NCI-H2029 treated with DMSO at 0.1 percent for 48 hours (cell line): ENCODE data around the gene SPON2.
A peak's percentile ranks its signal among the peaks of the same experiment; 100 is the strongest.

ENCODE experiments used
- DNase-seq: peaks from one replicate; lab custom pipeline; 2025; lab: John Stamatoyannopoulos, UW

The SPON2 gene

DNA sequence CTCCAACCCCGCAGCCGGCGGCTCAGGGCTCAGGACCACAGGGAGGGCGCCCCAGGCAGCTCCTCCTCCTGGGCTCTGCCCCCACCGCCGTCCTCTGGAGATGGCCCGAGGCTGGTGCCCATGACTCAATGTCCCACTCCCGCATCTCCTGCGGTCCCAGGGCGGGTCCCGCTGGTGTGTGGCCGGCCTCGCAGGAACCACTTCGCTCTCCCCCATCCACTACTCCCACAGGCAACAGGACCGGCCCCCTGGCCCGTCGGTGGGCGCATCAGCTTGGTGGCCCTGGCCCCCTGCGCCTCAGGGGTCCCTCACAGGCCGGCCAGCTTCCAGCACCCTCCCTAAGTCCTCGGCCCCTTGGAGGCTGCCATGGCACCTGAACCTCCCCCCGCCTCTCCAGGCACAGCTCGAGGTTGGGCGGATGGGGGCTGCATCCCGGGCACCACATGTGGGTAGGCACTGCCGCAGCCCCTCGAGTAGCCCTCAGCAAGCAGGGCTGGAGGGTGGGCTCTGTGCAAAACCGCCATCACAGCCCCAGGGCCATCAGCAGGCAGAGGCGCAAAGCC lies 22.8 kb upstream of the SPON2 start:
- no peak for DNase-seq

- no peak for DNase-seq
These were observed 21.9 kb upstream of the SPON2 start for GRCh38 chr4:1194010-1194900.

DNA sequence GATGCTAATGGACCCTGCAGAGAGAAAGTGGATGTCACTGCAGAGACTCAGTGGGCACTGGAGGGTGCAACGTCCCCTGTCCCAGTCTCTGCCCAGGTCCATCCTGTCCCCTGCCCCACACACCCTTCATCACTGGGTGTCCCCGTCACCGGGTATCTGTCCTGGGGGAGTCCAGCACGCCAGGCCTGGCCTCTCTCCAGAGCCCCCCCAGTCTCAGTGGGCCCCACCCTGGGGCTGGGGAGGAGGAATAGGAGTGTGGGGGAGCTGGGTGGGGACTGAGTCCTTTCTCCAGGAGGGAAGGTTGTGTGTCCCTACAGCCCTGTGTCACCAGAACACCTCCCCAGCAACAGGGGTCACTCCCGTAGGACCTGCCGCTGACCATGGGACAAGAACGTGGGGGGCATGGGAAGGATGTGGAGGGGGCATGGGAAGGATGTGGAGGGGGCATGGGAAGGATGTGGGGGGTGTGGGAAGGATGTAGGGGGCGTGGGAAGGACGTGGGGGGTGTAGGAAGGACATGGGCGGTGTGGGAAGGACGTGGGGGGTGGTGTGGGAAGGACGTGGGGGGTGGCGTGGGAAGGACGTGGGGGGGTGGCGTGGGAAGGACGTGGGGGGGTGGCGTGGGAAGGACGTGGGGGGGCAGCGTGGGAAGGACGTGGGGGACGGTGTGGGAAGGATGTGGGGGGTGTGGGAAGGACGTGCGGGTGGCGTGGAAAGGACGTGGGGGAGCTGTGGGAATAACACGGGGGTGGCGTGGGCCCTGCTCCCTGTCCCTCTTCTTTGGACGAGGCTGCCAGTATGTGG lies 21.0 kb upstream of the SPON2 start:
- no peak for DNase-seq

DNA sequence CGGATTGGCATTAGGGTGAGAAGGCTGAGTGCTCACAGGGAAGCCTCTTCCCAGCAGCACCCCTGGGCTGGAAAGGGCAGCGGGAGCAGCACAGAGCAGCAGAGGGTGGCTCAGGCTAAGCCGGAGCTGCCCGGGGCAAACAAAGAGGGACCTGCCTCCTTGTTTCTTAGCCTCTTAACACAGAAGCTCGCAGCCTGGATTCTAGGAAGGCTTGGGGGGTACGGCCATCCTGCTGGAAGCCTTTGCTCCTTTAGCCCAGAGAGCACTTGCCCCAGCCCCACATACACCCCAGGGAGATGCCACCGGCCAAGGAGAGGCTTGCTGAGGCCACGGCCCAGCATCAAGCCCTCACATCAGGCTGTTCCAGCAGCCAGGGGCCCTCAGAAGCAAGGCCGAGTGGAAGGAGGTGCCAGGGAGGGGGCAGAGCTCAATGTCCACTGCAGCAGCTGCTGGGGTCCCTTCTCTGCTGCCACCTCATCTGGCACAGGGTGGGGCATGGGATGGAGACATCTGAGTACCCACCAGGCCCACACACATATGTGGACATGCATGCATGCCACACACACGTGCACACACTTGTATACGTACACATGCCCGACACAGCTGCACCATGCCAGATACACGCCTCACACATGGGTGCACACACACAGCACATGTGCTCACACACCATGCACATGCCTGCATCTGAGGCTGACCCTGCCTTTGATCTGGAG lies 20.3 kb upstream of the SPON2 start:
- no peak for DNase-seq

DNA sequence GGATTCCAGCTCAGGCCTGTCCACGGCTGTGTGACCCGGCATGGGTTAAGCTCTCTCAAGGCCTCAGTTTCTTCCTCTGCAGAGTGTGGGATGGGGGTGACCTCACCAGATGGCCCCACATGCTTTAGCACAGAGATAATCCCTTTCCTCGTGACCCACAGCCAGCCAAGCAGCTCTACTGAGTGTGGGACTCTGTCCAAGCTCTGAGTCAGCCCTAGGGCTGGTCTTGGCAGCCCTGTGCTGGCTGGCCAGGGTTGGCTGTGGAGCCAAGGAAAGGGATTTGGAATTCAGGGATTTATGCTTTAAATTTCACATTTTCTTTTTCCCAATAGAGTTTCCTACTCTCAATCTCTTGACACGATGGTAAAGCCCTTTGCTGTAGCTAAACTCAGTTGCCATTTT lies 19.7 kb upstream of the SPON2 start:
- DNase-seq, result peak; percentile 6

DNA sequence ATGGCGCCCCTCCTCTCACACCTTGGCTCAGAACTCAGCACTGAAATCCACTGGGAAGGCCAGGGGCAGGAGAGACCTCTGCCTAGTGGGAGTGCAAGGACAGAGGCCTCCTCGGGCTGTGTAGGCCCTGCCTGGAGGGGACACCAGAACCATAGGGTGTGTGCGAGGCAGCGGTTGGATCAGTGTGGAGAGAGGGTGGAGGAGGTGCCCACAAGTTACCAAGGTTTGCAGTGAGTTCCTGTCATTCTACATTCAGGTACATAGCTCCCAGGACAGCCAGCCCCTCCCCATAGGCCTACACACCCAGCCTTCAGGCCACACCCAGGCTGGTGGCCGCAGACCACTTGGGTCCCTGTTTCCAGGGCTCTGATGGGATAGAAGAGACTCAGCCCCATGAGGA lies 19.2 kb upstream of the SPON2 start:
- DNase-seq, result no peak

- no peak for DNase-seq
These were observed 14.8 kb upstream of the SPON2 start for GRCh38 chr4:1187182-1187581.

DNA sequence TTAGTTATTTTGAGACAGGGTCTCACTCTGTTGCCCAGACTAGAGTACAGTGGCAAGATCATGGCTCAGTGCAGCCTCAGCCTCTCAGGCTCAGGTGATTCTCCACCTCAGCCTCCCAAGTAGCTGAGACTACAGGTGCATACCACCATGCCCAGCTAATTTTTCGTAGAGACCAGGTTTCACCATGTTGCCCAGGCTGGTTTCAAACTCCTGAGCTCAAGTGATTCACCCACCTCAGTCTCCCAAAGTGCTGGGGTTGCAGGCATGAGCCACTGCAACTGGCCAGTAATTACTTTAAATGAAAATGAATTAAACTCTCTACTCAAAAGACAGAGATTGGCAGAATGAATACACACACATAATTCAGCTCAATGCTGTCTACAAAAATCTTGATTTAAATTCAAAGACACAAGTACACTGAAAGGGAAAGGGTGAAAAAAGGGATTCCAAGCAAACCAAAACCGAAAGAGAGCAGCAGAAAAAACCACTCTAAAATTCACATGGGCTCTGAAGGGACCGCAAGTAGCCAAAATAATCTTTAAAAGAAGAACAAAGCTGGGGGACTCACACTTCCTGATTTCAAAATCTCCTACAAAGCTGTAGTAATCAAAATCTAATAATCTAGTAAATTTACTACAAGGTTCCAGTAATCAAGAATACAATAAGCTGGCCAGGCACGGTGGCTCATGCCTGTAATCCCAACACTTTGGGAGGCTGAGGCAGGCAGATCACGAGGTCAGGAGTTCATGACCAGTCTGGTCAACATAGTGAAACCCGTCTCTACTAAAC lies 11.8 kb upstream of the SPON2 start:
- no peak for DNase-seq

DNA sequence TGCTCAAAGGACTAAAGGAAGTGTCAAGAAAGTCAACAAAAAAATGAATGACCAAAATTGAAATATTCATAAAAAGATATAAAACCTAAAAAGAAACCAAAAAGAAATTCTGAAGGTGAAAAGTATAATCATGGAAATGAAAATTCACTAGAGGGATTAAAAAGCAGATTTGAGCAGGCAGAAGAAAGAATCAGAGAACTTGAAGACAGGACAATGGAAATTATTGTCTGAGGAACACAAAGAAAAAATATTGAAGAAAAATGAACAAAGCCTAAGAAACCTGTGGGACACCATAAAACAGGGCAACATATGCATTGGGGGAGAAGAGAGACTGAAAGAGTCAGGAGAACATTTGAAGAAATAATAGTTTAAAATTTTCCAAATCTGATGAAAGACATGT lies 9.9 kb upstream of the SPON2 start:
- no peak for DNase-seq

DNA sequence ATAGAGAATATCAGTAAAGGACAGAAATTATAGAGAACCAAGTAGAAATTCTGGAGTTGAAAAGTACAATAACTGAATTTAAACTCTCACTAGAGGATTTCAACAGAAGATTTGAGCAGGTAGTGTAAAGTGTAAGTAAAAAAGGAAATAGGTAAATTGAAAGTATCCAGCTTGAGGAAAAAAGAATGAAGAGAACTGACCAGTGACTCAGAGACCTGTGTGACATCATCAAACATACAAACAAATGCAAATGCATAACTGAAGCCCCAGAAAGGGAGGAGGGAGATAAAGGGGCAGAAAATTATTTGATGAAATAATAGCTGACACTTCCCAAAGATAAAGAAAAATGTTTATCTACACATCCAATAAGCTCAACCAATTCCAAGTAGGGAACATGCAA lies 8.3 kb upstream of the SPON2 start:
- DNase-seq, result no peak

DNA sequence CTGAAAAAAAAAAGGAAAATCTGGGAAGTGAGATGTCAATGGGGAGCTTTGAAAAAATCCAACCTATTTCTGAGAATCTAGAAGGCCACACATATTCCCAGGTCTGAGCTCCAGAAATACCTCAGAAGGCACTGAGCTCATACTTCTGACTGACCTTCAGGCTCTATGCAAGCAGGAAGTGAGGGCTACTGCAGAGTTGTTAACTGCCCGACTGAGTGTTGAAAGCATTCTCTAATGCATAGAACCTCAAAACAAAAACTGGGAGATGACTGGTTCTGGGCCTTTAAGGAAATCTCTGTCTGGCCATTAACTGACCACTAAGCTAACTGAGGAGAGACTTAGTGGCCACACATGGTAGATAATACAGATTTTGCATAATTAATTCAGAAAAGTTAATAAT lies 7.6 kb upstream of the SPON2 start:
- no peak for DNase-seq

GRCh38 chr4:1179089-1179441 lies 6.7 kb upstream of the SPON2 start:
- DNase-seq, result peak; percentile 14

- DNase-seq, result no peak
These were observed 6.1 kb upstream of the SPON2 start for GRCh38 chr4:1178300-1179088.

GRCh38 chr4:1177274-1178141 lies 5.1 kb upstream of the SPON2 start:
- DNase-seq, result no peak

DNA sequence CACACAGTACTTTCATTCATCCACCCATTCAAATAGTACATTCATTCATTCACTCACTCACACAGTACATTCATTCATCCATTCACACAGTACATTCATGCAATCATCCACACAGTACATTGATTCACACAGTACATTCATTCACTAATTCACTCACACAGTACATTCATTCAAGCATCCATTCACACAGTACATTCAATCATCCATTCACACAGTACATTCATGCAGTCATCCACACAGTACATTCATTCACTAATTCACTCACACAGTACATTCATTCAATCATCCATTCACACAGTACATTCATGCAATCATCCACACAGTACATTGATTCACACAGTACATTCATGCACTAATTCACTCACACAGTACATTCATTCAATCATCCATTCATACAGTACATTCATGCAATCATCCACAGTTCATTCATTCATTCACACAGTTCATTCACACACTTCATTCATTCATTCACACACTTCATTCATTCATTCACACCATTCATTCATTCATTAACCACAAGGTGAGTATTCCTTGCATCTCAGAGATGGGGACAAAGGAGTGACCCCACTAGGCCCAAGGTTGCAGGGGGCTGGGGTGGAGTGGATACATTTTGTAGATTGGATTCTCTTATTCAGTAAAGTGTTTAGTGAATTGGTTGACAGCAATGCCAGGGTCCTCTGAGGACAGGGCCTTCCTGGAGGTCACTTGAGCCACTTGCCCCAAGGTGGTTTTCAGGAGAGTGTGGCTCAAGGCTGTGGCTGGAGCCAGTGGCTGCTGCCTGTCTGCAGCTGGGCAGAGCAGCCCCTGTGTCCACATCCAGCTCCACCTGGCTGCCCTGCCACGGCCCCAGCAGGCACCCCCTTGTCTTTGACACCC lies 4.3 kb upstream of the SPON2 start:
- DNase-seq, result no peak

DNA sequence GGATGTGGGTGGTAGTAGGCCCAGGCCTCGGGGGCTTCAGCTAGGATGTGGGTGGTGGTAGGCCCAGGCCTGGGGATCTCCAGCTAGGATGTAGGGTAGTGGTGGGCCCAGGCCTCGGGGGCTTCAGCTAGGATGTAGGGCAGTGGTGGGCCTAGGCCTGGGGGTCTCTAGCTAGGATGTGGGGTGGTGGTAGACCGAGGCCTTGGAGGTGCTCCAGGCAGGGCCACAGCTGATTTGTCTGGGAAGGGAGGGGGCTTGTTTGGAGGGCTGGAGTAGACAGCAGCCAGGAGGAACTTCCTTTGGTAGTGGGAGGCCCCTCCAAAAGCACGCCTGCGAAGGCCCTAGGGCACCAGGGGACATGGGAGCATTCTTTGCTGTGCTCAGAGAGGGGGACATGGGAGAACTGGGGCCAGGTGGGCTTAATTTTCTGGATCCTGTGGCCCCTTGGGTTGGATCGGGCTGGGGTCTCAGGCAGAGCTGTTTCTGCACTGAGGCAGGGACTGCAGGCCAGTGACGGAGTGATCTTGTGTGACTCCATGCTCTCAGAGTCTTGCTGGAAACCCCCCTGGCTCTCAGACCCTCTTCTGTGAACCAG lies 3.3 kb upstream of the SPON2 start:
- DNase-seq, result no peak

- DNase-seq, result no peak
These were observed 2.7 kb upstream of the SPON2 start for GRCh38 chr4:1174941-1175634.
